K562 (cell line): ENCODE data around the gene NXF1. TPM values are rescaled to one million over a fixed set of nuclear protein-coding genes. Genes with fewer than 3 reads are reported as not detected.

ENCODE experiments used
- ARHGAP35 ChIP-seq: fragments of 450-650 bp; IDR thresholded peaks from 2 replicates; pipeline ENCODE4 v1.6.1; 2018; ENCODE audit not compliant: partially characterized antibody
- CEBPG ChIP-seq, 3 experiments: fragments of 200-800 bp in 1 of 3; sonication (Bioruptor generic) in 1 of 3; sonication (generic) in 1 of 3; formaldehyde crosslinking in 1 of 3; IDR thresholded peaks in 2 of 3; conservative IDR thresholded peaks in 1 of 3; 2 replicates each; pipeline versions ENCODE4 v1.6.1 to v1.8.0; 2016 to 2022; ENCODE audit warnings: missing compliant biosample characterization in 2 of 3, missing genetic modification characterization in 2 of 3, mild to moderate bottlenecking in 1 of 3, missing genetic modification reagents in 1 of 3
- CHCHD3 ChIP-seq: fragments of 250-450 bp; sonication (Bioruptor Pico); IDR thresholded peaks from 2 replicates; pipeline ENCODE4 v2.1.2; 2022; ENCODE audit warnings: mild to moderate bottlenecking
- ESRRB ChIP-seq: fragments of 250-450 bp; sonication (Bioruptor Pico); IDR thresholded peaks from 2 replicates; pipeline ENCODE4 v1.5.0; 2020; ENCODE audit warnings: mild to moderate bottlenecking, moderate library complexity, borderline replicate concordance
- ETV5 ChIP-seq: sonication (generic); formaldehyde crosslinking; IDR thresholded peaks from 2 replicates; pipeline ENCODE4 v1.4.0; 2020; ENCODE audit warnings: low read depth, mild to moderate bottlenecking, missing genetic modification reagents
- FOSL1 ChIP-seq: fragments of 200-800 bp; sonication (Bioruptor generic); conservative IDR thresholded peaks from 2 replicates; pipeline ENCODE4 v1.6.1; 2016; ENCODE audit warnings: missing genetic modification characterization, missing compliant biosample characterization
- GABPB1 ChIP-seq: sonication (generic); formaldehyde crosslinking; IDR thresholded peaks from 2 replicates; pipeline ENCODE4 v1.8.0; 2022; ENCODE audit warnings: mild to moderate bottlenecking, missing genetic modification reagents
- HDAC6 ChIP-seq: IDR thresholded peaks from 2 replicates; pipeline ENCODE4 v1.6.1; 2012; ENCODE audit warnings: low read depth, mild to moderate bottlenecking, control low read depth, inconsistent platforms, low read length, moderate library complexity
- HIVEP1 ChIP-seq: fragments of 250-450 bp; sonication (Bioruptor Pico); IDR thresholded peaks from 2 replicates; pipeline ENCODE4 v1.4.0; 2020; ENCODE audit warnings: mild to moderate bottlenecking
- IFI16 ChIP-seq: fragments of 250-450 bp; sonication (Bioruptor Pico); IDR thresholded peaks from 2 replicates; pipeline ENCODE4 v2.1.2; 2022; ENCODE audit warnings: mild to moderate bottlenecking, inconsistent platforms
- MCM5 ChIP-seq: fragments of 450-650 bp; IDR thresholded peaks from 2 replicates; pipeline ENCODE4 v1.6.1; 2016; ENCODE audit warnings: low read depth
- MTA1 ChIP-seq: fragments of 450-650 bp; IDR thresholded peaks from 2 replicates; pipeline ENCODE4 v1.6.1; 2017; ENCODE audit warnings: borderline replicate concordance
- NR3C1 ChIP-seq: sonication (generic); formaldehyde crosslinking; IDR thresholded peaks from 2 replicates; pipeline ENCODE4 v1.8.1; 2022; ENCODE audit warnings: missing genetic modification reagents
- PML ChIP-seq: IDR thresholded peaks from 2 replicates; pipeline ENCODE4 v1.6.1; 2012; ENCODE audit warnings: low read length, inconsistent platforms
- SMARCB1 ChIP-seq: IDR thresholded peaks from 2 replicates; pipeline ENCODE4 v1.6.1; 2011; ENCODE audit warnings: improper control_type of control experiment, low read depth; ENCODE audit not compliant: insufficient read length
- SMARCC2 ChIP-seq: fragments of 450-650 bp; IDR thresholded peaks from 2 replicates; pipeline ENCODE4 v1.6.1; 2017; ENCODE audit warnings: antibody characterized with exemption, moderate library complexity, mild to moderate bottlenecking, low read depth
- TEAD4 ChIP-seq, 2 experiments: sonication (generic) in 1 of 2; formaldehyde crosslinking in 1 of 2; IDR thresholded peaks; 2 replicates each; pipeline versions ENCODE4 v1.6.1 to v1.8.0; 2012 to 2022; ENCODE audit warnings: borderline replicate concordance in 1 of 2, inconsistent platforms in 1 of 2, low read length in 1 of 2, mild to moderate bottlenecking in 1 of 2, missing genetic modification reagents in 1 of 2
- U2AF2 ChIP-seq: fragments of 200-400 bp; formaldehyde crosslinking; optimal IDR thresholded peaks from 2 replicates; pipeline ENCODE3; 2017; ENCODE audit warnings: low read depth, mild to moderate bottlenecking, low read length
- ZNF239 ChIP-seq: fragments of 250-450 bp; sonication (Bioruptor Pico); IDR thresholded peaks from 2 replicates; pipeline ENCODE4 v1.4.0; 2020; ENCODE audit warnings: mild to moderate bottlenecking
- ZNF24 ChIP-seq: fragments of 450-650 bp; IDR thresholded peaks from 2 replicates; pipeline ENCODE4 v1.6.1; 2016
- ZNF586 ChIP-seq: fragments of 450-650 bp; formaldehyde crosslinking; conservative IDR thresholded peaks from 2 replicates; pipeline ENCODE4 v1.4.0; 2020; ENCODE audit warnings: mild to moderate bottlenecking, moderate library complexity
- ZNF695 ChIP-seq: fragments of 450-650 bp; formaldehyde crosslinking; IDR thresholded peaks from 2 replicates; pipeline ENCODE4 v1.4.0; 2020; ENCODE audit warnings: mild to moderate bottlenecking, moderate library complexity
- ZNF785 ChIP-seq: fragments of 250-450 bp; sonication (Bioruptor Pico); IDR thresholded peaks from 2 replicates; pipeline ENCODE4 v1.4.0; 2020; ENCODE audit warnings: mild to moderate bottlenecking
- polyA plus RNA-seq, 8 experiments: library from polyadenylated mRNA; depleted of rRNA in 4 of 8; stranded (reverse) in 5 of 8; unstranded in 3 of 8; fragments of >200 nt; fragmentation: Nextera tagmentation in 2 of 8; fragmentation: Illumina TruSeq in 1 of 8; extraction: Ambion mirVana in 2 of 8; extraction: Trizol in 1 of 8; gene quantifications; 2 replicates each; pipeline versions ENCODE4 v1.2.1 to v1.2.3, GENCODE V29; 2011 to 2014; ENCODE audit warnings: inconsistent platforms in 1 of 8, missing spikeins in 1 of 8
- total RNA-seq, 7 experiments: library from RNA; depleted of rRNA in 6 of 7; stranded (reverse); fragments of >200 nt in 6 of 7; fragmentation: Illumina TruSeq in 2 of 7; extraction: Trizol in 2 of 7; gene quantifications; 2 replicates each; pipeline versions ENCODE4 v1.2.1 to v1.2.3, GENCODE V29; 2011 to 2021; ENCODE audit warnings: low replicate concordance in 1 of 7
- TF ChIP-seq, protein P1 (sequence below), 2 experiments: fragments of 250-450 bp in 1 of 2; fragments of 450-650 bp in 1 of 2; sonication (Bioruptor Pico) in 1 of 2; IDR thresholded peaks; 2 replicates each; pipeline versions ENCODE4 v1.6.1 to v1.8.0; 2016 to 2021; ENCODE audit warnings: mild to moderate bottlenecking in 2 of 2, moderate library complexity in 2 of 2, missing compliant biosample characterization in 1 of 2, missing genetic modification characterization in 1 of 2
- TF ChIP-seq, protein P2 (sequence below): fragments of 450-650 bp; formaldehyde crosslinking; IDR thresholded peaks from 2 replicates; pipeline ENCODE4 v1.4.0; 2022; ENCODE audit warnings: missing genetic modification characterization
- TF ChIP-seq, protein P3 (sequence below): sonication (generic); formaldehyde crosslinking; IDR thresholded peaks from 2 replicates; pipeline ENCODE4 v1.8.0; 2022; ENCODE audit warnings: mild to moderate bottlenecking, missing genetic modification reagents, borderline replicate concordance

Gene NXF1
- total and polyA plus RNA-seq, 9 of the 15 experiments (the other 6 are each of a cell fraction or from before 2014, with no cell fraction given) = 18.1 to 98.3 (median 35.8) TPM

DNA sequence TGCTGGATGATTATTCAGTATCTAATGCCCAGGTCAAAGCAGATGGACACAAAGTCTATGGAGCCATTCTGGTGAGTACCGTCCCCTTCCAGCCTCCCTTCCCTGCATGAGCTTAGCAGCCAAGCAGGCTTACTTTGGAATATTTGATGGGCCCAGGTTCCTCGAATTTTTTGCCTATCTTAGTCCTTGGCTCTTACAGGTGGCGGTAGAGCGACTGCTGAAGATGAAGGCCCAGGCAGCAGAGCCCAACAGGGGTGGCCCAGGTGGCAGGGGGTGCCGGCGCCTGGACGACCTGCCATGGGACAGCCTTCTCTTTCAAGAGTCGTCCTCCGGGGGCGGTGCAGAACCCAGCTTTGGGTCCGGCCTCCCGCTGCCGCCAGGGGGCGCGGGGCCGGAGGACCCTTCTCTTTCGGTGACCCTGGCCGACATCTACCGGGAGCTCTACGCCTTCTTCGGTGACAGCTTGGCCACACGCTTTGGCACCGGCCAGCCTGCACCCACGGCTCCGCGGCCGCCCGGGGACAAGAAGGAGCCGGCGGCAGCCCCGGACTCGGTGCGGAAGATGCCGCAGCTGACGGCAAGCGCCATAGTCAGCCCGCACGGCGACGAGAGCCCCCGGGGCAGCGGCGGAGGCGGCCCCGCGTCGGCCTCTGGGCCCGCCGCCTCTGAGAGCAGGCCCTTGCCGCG is 18.8 kb downstream of the NXF1 start (continued):
- TF ChIP-seq, protein P1, sequence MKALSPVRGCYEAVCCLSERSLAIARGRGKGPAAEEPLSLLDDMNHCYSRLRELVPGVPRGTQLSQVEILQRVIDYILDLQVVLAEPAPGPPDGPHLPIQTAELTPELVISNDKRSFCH (CRISPR knock-in tag; IDR thresholded peaks at IDR 0.05) = no peak
- TF ChIP-seq, protein P1 (tag; IDR thresholded peaks at IDR 0.05) = no peak; the same call in 1 of the 2 replicates
- no peak for TF ChIP-seq ARHGAP35
- TF ChIP-seq ZNF239 (CRISPR knock-in tag) = no peak
- no peak for TF ChIP-seq IFI16 (CRISPR knock-in tag)
- no peak for TF ChIP-seq ZNF586 (CRISPR knock-in tag)
- no peak for TF ChIP-seq FOSL1 (tag)
- TF ChIP-seq GABPB1 (CRISPR knock-in tag) = no peak
- TF ChIP-seq SMARCC2 = no peak
- TF ChIP-seq, protein P2, sequence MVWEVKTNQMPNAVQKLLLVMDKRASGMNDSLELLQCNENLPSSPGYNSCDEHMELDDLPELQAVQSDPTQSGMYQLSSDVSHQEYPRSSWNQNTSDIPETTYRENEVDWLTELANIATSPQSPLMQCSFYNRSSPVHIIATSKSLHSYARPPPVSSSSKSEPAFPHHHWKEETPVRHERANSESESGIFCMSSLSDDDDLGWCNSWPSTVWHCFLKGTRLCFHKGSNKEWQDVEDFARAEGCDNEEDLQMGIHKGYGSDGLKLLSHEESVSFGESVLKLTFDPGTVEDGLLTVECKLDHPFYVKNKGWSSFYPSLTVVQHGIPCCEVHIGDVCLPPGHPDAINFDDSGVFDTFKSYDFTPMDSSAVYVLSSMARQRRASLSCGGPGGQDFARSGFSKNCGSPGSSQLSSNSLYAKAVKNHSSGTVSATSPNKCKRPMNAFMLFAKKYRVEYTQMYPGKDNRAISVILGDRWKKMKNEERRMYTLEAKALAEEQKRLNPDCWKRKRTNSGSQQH = no peak
- TF ChIP-seq TEAD4 (IDR thresholded peaks at IDR 0.05; ENCODE audit: low read length) = 0 out of 2 replicates have a peak, but pooled peaks have one; percentile 33
- TF ChIP-seq TEAD4 (CRISPR knock-in tag; IDR thresholded peaks at IDR 0.05; ENCODE audit: borderline replicate concordance) = no peak
- TF ChIP-seq ZNF785 (CRISPR knock-in tag) = no peak
- TF ChIP-seq HDAC6 = peak; percentile 27; the same call in 1 of the 2 replicates
- TF ChIP-seq ZNF24 = no peak; the same call in 1 of the 2 replicates
- TF ChIP-seq PML = no peak
- TF ChIP-seq ETV5 = no peak
- TF ChIP-seq CEBPG (CRISPR knock-in tag; IDR thresholded peaks at IDR 0.05) = no peak
- TF ChIP-seq CEBPG (tag; conservative IDR thresholded peaks at IDR 0.05 in 1 of 2, IDR thresholded peaks at IDR 0.05 in 1 of 2) = no peak
- TF ChIP-seq HIVEP1 (CRISPR knock-in tag) = no peak
- TF ChIP-seq SMARCB1 = no peak
- TF ChIP-seq MTA1 = no peak
- no peak; the same call in 1 of the 2 replicates for TF ChIP-seq NR3C1
- TF ChIP-seq, protein P3, sequence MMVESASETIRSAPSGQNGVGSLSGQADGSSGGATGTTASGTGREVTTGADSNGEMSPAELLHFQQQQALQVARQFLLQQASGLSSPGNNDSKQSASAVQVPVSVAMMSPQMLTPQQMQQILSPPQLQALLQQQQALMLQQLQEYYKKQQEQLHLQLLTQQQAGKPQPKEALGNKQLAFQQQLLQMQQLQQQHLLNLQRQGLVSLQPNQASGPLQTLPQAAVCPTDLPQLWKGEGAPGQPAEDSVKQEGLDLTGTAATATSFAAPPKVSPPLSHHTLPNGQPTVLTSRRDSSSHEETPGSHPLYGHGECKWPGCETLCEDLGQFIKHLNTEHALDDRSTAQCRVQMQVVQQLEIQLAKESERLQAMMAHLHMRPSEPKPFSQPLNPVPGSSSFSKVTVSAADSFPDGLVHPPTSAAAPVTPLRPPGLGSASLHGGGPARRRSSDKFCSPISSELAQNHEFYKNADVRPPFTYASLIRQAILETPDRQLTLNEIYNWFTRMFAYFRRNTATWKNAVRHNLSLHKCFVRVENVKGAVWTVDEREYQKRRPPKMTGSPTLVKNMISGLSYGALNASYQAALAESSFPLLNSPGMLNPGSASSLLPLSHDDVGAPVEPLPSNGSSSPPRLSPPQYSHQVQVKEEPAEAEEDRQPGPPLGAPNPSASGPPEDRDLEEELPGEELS (CRISPR knock-in tag) = peak; percentile 18; the same call in 1 of the 2 replicates
- no peak for TF ChIP-seq ZNF695
- no peak for TF ChIP-seq ESRRB (CRISPR knock-in tag)
- TF ChIP-seq CHCHD3 = no peak
- no peak for TF ChIP-seq MCM5
- TF ChIP-seq U2AF2 = no peak
